GM12873 (cell line): ENCODE data around the gene LIPM.

ENCODE experiments used
- CTCF ChIP-seq: IDR thresholded peaks from 2 replicates; pipeline ENCODE4 v1.5.1; 2012; ENCODE audit warnings: low read depth, mild to moderate bottlenecking, moderate library complexity, low read length, control low read depth; ENCODE audit not compliant: insufficient read depth; ENCODE audit errors: missing control alignments

The LIPM gene

GRCh38 chr10:88800152-88801125 is 2.1 kb upstream of the LIPM start:
- no peak for TF ChIP-seq CTCF

GRCh38 chr10:88803641-88804040 is 1.1 kb downstream of the LIPM start:
- TF ChIP-seq CTCF = no peak

- TF ChIP-seq CTCF = no peak
Measured at GRCh38 chr10:88804083-88804812, 1.7 kb downstream of the LIPM start.

GRCh38 chr10:88805361-88805760 is 2.8 kb downstream of the LIPM start:
- no peak for TF ChIP-seq CTCF

- no peak for TF ChIP-seq CTCF
Measured at GRCh38 chr10:88805924-88806323, 3.4 kb downstream of the LIPM start.

- no peak for TF ChIP-seq CTCF
Measured at GRCh38 chr10:88809621-88810020, 7.1 kb downstream of the LIPM start.
